Cardiac fibroblast (primary cell): ENCODE results near the gene SLCO2A1.

ENCODE experiments used
- DNase-seq, 2 donors: peaks; one replicate each; pipeline versions ENCODE4 v3.0.0 to v3.0.0-alpha.2; 2010; ENCODE audit warnings: low read depth in 2 of 2
- H3K4me3 ChIP-seq, 2 donors: replicated peaks in 1 of 2; 1 replicate in 1 of 2; 2 replicates in 1 of 2; pipeline ENCODE4 v1.5.1; 2011; ENCODE audit warnings: low read depth in 2 of 2, low read length in 2 of 2, mild to moderate bottlenecking in 2 of 2, moderate library complexity in 1 of 2
- TF ChIP-seq, protein P1 (sequence below): IDR thresholded peaks from one replicate; pipeline ENCODE4 v1.5.1; 2011; ENCODE audit warnings: low read depth, mild to moderate bottlenecking, low read length, inconsistent platforms

Gene SLCO2A1

DNA sequence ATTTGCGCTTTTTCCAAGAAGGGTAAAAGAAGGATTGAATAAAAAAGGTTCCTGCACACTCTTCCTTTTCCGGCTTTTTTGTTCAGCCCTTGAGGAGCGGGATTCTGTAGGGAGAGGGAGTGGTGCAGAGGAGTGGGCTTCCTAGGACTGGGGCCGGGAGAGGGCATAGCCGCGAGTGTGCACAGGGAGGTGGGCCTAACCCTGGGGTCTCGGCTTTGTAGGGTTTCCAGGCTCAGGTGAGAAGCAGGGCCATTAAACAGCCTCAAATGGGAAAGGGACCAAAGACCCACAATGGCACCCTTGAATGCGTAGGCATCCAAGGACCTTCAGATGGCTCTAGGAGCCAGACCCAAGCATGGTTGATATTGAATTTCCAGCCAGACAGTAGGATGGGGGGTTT is 98.6 kb downstream of the SLCO2A1 start:
- no peak overlapping the region for H3K4me3 ChIP-seq
- no peak for DNase-seq
- TF ChIP-seq, protein P1, sequence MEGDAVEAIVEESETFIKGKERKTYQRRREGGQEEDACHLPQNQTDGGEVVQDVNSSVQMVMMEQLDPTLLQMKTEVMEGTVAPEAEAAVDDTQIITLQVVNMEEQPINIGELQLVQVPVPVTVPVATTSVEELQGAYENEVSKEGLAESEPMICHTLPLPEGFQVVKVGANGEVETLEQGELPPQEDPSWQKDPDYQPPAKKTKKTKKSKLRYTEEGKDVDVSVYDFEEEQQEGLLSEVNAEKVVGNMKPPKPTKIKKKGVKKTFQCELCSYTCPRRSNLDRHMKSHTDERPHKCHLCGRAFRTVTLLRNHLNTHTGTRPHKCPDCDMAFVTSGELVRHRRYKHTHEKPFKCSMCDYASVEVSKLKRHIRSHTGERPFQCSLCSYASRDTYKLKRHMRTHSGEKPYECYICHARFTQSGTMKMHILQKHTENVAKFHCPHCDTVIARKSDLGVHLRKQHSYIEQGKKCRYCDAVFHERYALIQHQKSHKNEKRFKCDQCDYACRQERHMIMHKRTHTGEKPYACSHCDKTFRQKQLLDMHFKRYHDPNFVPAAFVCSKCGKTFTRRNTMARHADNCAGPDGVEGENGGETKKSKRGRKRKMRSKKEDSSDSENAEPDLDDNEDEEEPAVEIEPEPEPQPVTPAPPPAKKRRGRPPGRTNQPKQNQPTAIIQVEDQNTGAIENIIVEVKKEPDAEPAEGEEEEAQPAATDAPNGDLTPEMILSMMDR = no peak

DNA sequence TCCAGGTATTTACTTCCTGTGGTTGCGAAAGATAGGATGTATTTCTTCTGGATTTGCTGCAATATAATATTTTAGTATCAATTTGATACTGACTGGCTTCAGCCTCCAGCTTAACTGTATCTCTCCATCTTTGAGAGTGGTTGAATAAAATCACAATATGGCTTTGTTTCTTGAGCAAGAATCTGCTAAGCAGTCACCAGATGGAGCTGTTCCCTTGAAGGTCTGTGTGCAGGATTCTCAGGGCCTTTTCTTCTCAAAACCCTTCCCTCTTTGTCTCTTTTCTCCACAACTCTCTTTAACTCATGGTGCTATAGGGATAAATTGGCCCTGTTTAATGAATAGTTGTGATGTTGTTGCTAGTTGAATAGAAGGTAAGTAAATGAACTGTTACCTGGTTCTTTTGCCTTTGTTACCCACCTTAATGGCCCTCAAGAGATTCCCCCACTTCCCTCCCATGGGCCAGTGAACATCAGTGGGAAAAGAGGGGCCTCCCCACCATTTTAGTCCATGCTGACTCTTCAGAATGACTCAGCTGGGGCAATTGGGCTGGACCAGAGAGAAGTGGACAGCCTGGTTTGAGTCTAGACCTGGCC is 99.3 kb downstream of the SLCO2A1 start:
- peak; percentile 88 to 90 for DNase-seq
- TF ChIP-seq, protein P1 = peak; percentile 78
- no peak overlapping the region for H3K4me3 ChIP-seq

DNA sequence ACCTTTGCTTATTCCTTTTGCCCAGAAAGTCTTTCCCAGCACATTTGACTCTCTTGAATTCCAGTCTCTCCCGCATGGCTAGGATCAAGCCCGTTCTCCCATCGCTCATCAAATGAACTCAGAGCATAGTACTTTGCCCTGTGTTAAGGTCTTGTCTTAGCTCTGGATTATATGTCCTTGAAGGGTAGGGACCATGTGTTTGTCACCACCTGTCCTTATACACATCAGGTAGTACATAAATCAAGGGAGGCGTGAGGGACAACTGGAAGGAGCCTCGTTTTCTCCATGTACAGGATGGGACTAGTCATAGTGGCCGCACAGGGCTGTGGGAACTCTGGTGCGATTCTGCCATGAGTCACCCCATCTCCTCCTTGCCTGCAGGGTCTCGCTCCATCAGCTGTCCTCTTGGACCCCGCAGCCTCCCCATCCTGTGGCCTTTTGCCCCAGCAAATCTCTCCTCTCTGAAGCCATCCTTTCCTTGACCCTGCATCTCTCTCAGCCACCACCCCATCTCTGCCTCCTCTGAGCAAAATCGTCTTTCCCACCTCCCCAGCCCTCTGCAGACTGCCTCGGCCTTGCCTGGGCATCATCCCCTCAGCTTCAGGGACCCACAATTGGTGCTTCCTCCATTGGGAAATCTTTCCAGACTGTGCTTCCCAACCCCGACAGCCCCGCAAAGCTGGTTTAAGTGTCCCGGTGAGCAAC is 100.7 kb downstream of the SLCO2A1 start:
- TF ChIP-seq, protein P1 = no peak
- H3K4me3 ChIP-seq = no peak overlapping the region
- DNase-seq = no peak

DNA sequence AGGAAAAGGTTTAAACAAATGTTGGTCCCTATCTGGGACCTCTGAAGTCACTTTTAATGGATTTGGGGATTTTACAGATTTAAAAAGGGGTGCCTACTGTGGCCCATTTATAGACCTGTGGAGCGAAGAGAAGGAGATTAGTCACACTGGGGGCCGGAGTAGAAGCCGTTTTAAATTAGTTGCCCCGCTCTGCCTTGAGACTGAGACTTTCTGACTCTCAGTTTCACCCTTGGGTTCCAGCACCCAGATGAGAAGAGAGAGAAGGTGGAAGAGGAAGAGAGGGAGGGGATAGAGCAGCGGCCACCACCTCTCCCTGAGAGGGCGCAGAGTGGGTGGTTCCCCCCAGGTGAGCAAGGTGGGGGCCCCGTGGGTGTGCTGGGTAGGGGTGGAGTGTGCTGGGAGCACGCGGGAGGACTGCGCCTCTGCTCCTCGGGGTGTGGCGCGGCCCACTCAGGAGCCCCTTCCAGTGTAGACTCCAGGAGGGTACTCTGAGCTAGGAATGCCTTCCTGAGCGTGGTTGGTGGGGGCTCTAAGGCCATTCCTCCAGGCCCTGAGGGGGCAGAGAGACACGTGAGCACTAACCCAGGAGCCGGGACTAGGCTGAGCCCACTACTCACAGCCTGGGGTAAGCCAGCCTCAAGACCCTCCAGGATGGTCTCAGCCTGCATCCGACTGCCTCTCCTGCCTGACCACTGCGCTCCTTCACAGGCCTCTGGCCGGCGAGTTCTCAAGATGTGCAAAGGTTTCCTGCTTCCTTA is 101.4 kb downstream of the SLCO2A1 start:
- no peak for DNase-seq
- TF ChIP-seq, protein P1 = no peak
- peak overlapping the region in 1 of 2 donors; percentile 27 for H3K4me3 ChIP-seq

DNA sequence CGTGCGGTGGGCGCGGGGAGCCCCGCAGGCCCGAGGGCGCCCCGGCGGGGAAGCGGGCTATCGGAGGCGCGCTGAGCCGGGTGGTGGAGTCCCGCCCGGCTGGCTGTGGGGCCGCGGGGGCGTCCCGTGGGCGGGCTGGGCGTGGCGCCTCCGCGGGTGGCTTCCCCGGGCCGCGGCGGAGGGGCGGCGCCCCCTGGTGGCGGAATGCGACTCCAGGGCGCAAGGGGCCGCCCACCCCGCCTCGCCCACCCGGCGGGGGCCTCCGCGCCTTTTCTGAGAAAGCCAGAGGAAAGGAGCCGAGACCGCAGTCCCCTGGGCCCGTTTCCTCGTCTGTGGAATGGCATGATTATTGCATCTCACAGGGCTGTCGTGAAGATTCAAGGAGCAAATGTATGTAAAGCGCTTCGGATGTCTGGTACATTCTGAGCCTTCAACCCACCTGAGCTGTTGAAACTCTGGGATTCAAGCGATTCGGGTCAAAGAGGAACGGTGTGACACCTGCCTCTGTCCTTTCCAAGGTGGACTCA is 102.1 kb downstream of the SLCO2A1 start:
- TF ChIP-seq, protein P1 = peak; percentile 38
- peak overlapping the region; percentile 42 to 44 for H3K4me3 ChIP-seq
- DNase-seq = peak; percentile 24 to 45

DNA sequence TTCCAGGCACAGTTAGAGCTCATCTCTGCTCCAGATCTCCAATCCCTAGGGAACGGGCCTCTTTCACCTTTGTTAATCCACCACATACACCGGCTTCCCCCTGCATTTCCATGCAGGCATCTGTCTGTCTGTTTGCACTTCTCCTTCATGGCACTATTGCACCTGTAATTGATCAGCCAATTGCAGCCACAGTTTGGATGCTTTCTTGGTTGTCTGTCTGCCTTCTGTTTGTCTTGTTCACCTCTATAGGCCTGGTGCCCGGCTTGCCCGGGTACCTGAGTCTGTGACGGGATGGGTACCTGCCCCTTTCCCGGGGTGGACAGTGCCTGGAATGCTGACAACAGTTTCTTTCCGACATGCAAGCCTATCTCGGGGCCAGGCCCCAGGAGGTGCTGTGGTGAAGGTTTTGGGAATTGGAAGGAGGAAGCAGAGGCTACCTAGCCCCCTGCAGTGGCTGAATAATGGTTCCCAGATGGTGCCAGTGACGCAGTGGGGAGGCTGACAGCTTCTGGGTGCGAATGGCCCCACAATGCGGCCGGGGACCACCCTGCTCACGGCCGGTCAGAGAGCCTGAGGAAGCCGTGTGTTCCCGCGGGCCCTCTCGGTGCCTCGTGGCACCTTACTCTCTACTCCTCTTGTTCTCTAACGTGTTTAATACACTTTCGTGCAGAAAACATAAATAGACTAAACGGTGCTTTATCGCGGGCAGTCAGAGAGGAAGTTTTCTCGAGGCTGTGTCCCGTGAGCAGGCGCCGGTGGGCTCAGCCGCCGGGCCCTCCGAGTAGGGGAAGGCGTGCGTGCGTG is 102.8 kb downstream of the SLCO2A1 start:
- no peak for DNase-seq
- peak overlapping the region; percentile 42 to 44 for H3K4me3 ChIP-seq
- TF ChIP-seq, protein P1 = no peak
